H9 (cell line): ENCODE data around the gene TMEM250. TPM values are rescaled to one million over a fixed set of nuclear protein-coding genes. Genes with fewer than 3 reads are reported as not detected.

ENCODE experiments used
- DNase-seq: peaks from one replicate; pipeline ENCODE4 v3.0.0-alpha.2; 2017
- H2AFZ ChIP-seq: one replicate; pipeline ENCODE4 v1.6.1; 2013; ENCODE audit warnings: mild to moderate bottlenecking, low read length, control low read depth, moderate library complexity
- H2AK5ac ChIP-seq: 2 replicates; pipeline ENCODE4 v1.6.1; 2013; ENCODE audit warnings: low read length, control low read depth, mixed read lengths; ENCODE audit not compliant: insufficient read length
- H2BK120ac ChIP-seq: one replicate; pipeline ENCODE4 v1.6.1; 2013; ENCODE audit warnings: low read depth, mild to moderate bottlenecking, low read length, control low read depth, inconsistent platforms; ENCODE audit not compliant: poor library complexity, severe bottlenecking
- H2BK12ac ChIP-seq: 2 replicates; pipeline ENCODE4 v1.6.1; 2013; ENCODE audit warnings: low read length, control low read depth, mixed read lengths, low read depth; ENCODE audit not compliant: insufficient read length
- H2BK15ac ChIP-seq: 2 replicates; pipeline ENCODE4 v1.6.1; 2013; ENCODE audit warnings: low read depth, low read length, control low read depth
- H2BK20ac ChIP-seq: one replicate; pipeline ENCODE4 v1.6.1; 2013; ENCODE audit warnings: low read depth, mild to moderate bottlenecking, low read length, control low read depth, inconsistent platforms; ENCODE audit not compliant: poor library complexity, severe bottlenecking
- H2BK5ac ChIP-seq: 2 replicates; pipeline ENCODE4 v1.6.1; 2013; ENCODE audit warnings: low read length, control low read depth, mixed read lengths; ENCODE audit not compliant: insufficient read length
- H3K14ac ChIP-seq: 2 replicates; pipeline ENCODE4 v1.6.1; 2013; ENCODE audit warnings: low read length, control low read depth; ENCODE audit not compliant: insufficient read depth
- H3K18ac ChIP-seq: 2 replicates; pipeline ENCODE4 v1.6.1; 2013; ENCODE audit warnings: low read depth, mild to moderate bottlenecking, mixed read lengths, low read length, control low read depth; ENCODE audit not compliant: insufficient read length
- H3K23ac ChIP-seq: 2 replicates; pipeline ENCODE4 v1.6.1; 2013; ENCODE audit warnings: low read length, control low read depth, mixed read lengths, low read depth; ENCODE audit not compliant: insufficient read length
- H3K23me2 ChIP-seq: 2 replicates; pipeline ENCODE4 v1.6.1; 2013; ENCODE audit warnings: low read depth, mild to moderate bottlenecking, mixed read lengths, low read length, control low read depth; ENCODE audit not compliant: insufficient read length, poor library complexity, severe bottlenecking
- H3K27ac ChIP-seq: 2 replicates; pipeline ENCODE4 v1.5.1; 2013; ENCODE audit warnings: low read length, control low read depth, mixed read lengths, low read depth; ENCODE audit not compliant: insufficient read length
- H3K27me3 ChIP-seq: 2 replicates; pipeline ENCODE4 v1.6.1; 2013; ENCODE audit warnings: low read length, control low read depth, inconsistent platforms; ENCODE audit not compliant: insufficient read depth
- H3K4ac ChIP-seq: 2 replicates; pipeline ENCODE4 v1.6.1; 2013; ENCODE audit warnings: low read depth, mild to moderate bottlenecking, control low read depth, inconsistent platforms, low read length, moderate library complexity
- H3K4me1 ChIP-seq: 2 replicates; pipeline ENCODE4 v1.6.1; 2013; ENCODE audit warnings: low read length, control low read depth, inconsistent platforms; ENCODE audit not compliant: insufficient read depth
- H3K4me2 ChIP-seq: 2 replicates; pipeline ENCODE4 v1.6.1; 2013; ENCODE audit warnings: low read length, control low read depth, mixed read lengths; ENCODE audit not compliant: insufficient read length, insufficient read depth
- H3K56ac ChIP-seq: 2 replicates; pipeline ENCODE4 v1.6.1; 2013; ENCODE audit warnings: low read depth, mild to moderate bottlenecking, mixed read lengths, low read length, control low read depth; ENCODE audit not compliant: insufficient read length
- H3K79me1 ChIP-seq: 2 replicates; pipeline ENCODE4 v1.6.1; 2013; ENCODE audit warnings: low read depth, mild to moderate bottlenecking, moderate library complexity, low read length, control low read depth, inconsistent platforms; ENCODE audit not compliant: insufficient read depth, poor library complexity, severe bottlenecking
- H3K79me2 ChIP-seq: 2 replicates; pipeline ENCODE4 v1.6.1; 2013; ENCODE audit warnings: low read length, control low read depth, inconsistent platforms; ENCODE audit not compliant: insufficient read depth
- H3K9ac ChIP-seq: 2 replicates; pipeline ENCODE4 v1.6.1; 2013; ENCODE audit warnings: low read length, control low read depth, mixed read lengths; ENCODE audit not compliant: insufficient read length; ENCODE audit errors: extremely low read depth
- H3K9me3 ChIP-seq: one replicate; pipeline ENCODE4 v1.6.1; 2013; ENCODE audit warnings: low read depth, low read length, inconsistent platforms; ENCODE audit not compliant: control insufficient read depth
- H3T11ph ChIP-seq: one replicate; pipeline ENCODE4 v1.6.1; 2013; ENCODE audit warnings: mild to moderate bottlenecking, low read length, control low read depth, inconsistent platforms
- H4K20me1 ChIP-seq: one replicate; pipeline ENCODE4 v1.6.1; 2013; ENCODE audit not compliant: control insufficient read depth, insufficient read length, insufficient read depth
- H4K5ac ChIP-seq: 2 replicates; pipeline ENCODE4 v1.6.1; 2013; ENCODE audit warnings: low read depth, mild to moderate bottlenecking, mixed read lengths, low read length, control low read depth; ENCODE audit not compliant: insufficient read length
- H4K8ac ChIP-seq: replicated peaks from 2 replicates; pipeline ENCODE4 v1.6.1; 2013; ENCODE audit warnings: low read length, control low read depth, mixed read lengths, low read depth; ENCODE audit not compliant: insufficient read length
- H4K91ac ChIP-seq: 2 replicates; pipeline ENCODE4 v1.6.1; 2013; ENCODE audit warnings: low read depth, mild to moderate bottlenecking, moderate library complexity, mixed read lengths, low read length, control low read depth; ENCODE audit not compliant: insufficient read length
- H3K27ac Mint-ChIP-seq, 3 experiments: 2 replicates in 2 of 3; 3 replicates in 1 of 3; pipeline ENCODE4 v1.8.0; 2020 to 2021; ENCODE audit warnings: mixed read lengths in 3 of 3, mild to moderate bottlenecking in 1 of 3, moderate library complexity in 1 of 3
- H3K27me3 Mint-ChIP-seq: 2 replicates; pipeline ENCODE4 v1.8.0; 2021; ENCODE audit warnings: low read depth, mild to moderate bottlenecking, moderate library complexity, mixed read lengths
- H3K36me3 Mint-ChIP-seq, 3 experiments: 2 replicates in 2 of 3; 3 replicates in 1 of 3; pipeline ENCODE4 v1.8.0; 2020 to 2021; ENCODE audit warnings: low read depth in 3 of 3, mixed read lengths in 3 of 3; ENCODE audit not compliant: insufficient read depth in 1 of 3
- H3K4me1 Mint-ChIP-seq, 2 experiments: 2 replicates each; pipeline ENCODE4 v1.8.0; 2020; ENCODE audit warnings: mixed read lengths in 2 of 2
- H3K4me3 Mint-ChIP-seq, 2 experiments: 2 replicates in 1 of 2; 3 replicates in 1 of 2; pipeline ENCODE4 v1.8.0; 2020 to 2021; ENCODE audit warnings: mild to moderate bottlenecking in 2 of 2, mixed read lengths in 2 of 2, moderate library complexity in 1 of 2
- H3K9me3 Mint-ChIP-seq, 2 experiments: 2 replicates in 1 of 2; 3 replicates in 1 of 2; pipeline ENCODE4 v1.8.0; 2020; ENCODE audit warnings: mild to moderate bottlenecking in 2 of 2, mixed read lengths in 2 of 2, moderate library complexity in 1 of 2
- WGBS: extraction: QIAGEN DNeasy Blood & Tissue Kit; methylation state at CpG from one replicate; pipeline ENCODE4 v1.1.7; 2013; ENCODE audit warnings: missing lambda C conversion rate, low lambda C conversion rate, mixed read lengths; ENCODE audit not compliant: insufficient read length; ENCODE audit errors: extremely low coverage; 5-methylcytosine and 5-hydroxymethylcytosine counted together
- total RNA-seq: library from RNA; stranded (reverse); gene quantifications from 2 replicates; pipeline ENCODE4 v1.2.1, GENCODE V29; 2021
- TF ChIP-seq, protein P1 (sequence below): fragments of 200-600 bp; sonication (generic); conservative IDR thresholded peaks from 3 replicates; pipeline ENCODE4 v1.8.0; 2021; ENCODE audit warnings: antibody characterized with exemption, mild to moderate bottlenecking

The TMEM250 gene
- total RNA-seq, 1 experiment from 2014 or later, result 48.1 TPM

DNA sequence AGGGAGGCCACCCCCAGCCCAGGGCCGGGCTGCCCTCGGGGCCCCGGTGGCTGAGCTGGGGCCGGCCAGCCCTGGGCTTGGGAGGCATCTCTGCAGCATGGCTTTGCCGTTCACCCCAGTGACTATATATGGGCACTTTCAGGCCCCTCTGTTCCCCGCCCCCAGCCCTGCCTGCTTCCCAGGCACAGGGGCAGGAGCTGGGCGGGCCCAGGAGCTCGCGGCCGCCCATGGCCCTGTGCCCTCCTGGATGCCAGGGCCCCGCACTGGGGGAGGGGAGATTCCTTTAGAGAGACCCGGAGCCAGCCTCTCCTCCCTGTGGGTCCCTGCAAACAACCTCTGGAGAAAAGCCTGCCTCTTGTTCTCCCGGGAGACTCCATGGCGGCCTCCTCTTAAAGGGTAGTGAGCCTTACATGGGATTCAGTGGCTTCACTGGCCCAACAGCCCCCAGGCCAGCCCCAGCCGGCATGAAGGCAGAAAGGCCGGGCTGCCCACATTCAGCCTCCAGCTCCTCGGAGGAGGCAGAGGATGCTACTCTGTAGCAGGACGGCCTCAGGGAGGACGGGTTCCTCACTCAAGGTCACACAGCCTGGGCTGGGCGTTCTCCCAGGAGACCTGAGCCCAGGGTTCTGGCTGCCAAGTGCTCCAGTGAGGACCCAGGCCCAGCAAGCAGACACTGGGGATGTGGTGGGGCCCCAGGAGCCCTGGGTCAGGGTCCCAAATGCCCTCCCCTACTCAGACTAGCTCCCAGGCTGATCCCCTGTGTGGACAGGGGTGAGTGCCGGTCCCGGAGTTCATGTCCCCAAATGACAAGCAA lies 27.7 kb downstream of the TMEM250 start:
- H3K9ac ChIP-seq, result no peak overlapping the region
- H3K4me2 ChIP-seq, result no peak overlapping the region
- H3K27ac Mint-ChIP-seq, result no peak overlapping the region

More for the DNA sequence above, 27.7 kb downstream of the TMEM250 start:
- Histone ChIP-seq H3K79me2 (no peaks in the 10 kb centered on the region; the same call in 1 of the 2 replicates), H2BK120ac (no peak overlapping the region), H4K8ac (no peak overlapping the region), H3K23me2 (peaks cover 4% of the 10 kb centered on the region), H4K91ac (peak overlapping the region; percentile 20), H4K5ac (no peak overlapping the region), H3K56ac (no peak overlapping the region), H3K9me3 (no peaks in the 10 kb centered on the region), H2BK5ac (no peak overlapping the region), H3K18ac (peak overlapping the region; percentile 46), H3T11ph (no peak overlapping the region), H3K4ac (no peak overlapping the region), H2BK15ac (no peak overlapping the region), H3K23ac (no peak overlapping the region), H4K20me1 (peaks cover 6% of the 10 kb centered on the region), H3K14ac (peak overlapping the region; percentile 51; the same call in 1 of the 2 replicates), H2BK20ac (no peak overlapping the region), H3K79me1 (no peaks in the 10 kb centered on the region), H3K27ac (no peak overlapping the region), H3K4me1 (no peaks in the 10 kb centered on the region), H2BK12ac (no peak overlapping the region), H2AK5ac (no peak overlapping the region), H3K27me3 (peaks cover 2% of the 10 kb centered on the region; the same call in 1 of the 2 replicates), H2AFZ (no peak overlapping the region)
- Mint-ChIP-seq H3K9me3 (no peaks in the 10 kb centered on the region), H3K4me1 (peaks cover 27 to 52% of the 10 kb centered on the region in 2 experiments), H3K4me3 (no peak overlapping the region), H3K36me3 (no peaks in the 10 kb centered on the region), H3K27me3 (peaks cover 13% of the 10 kb centered on the region)
- TF ChIP-seq, protein P1, sequence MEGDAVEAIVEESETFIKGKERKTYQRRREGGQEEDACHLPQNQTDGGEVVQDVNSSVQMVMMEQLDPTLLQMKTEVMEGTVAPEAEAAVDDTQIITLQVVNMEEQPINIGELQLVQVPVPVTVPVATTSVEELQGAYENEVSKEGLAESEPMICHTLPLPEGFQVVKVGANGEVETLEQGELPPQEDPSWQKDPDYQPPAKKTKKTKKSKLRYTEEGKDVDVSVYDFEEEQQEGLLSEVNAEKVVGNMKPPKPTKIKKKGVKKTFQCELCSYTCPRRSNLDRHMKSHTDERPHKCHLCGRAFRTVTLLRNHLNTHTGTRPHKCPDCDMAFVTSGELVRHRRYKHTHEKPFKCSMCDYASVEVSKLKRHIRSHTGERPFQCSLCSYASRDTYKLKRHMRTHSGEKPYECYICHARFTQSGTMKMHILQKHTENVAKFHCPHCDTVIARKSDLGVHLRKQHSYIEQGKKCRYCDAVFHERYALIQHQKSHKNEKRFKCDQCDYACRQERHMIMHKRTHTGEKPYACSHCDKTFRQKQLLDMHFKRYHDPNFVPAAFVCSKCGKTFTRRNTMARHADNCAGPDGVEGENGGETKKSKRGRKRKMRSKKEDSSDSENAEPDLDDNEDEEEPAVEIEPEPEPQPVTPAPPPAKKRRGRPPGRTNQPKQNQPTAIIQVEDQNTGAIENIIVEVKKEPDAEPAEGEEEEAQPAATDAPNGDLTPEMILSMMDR, result no peak
- no CpG with 5 or more reads among the region's 22 CpGs for WGBS
- peak; percentile 38 for DNase-seq
